Right lobe of liver (tissue), 6 donors: ENCODE measurements around the gene CTSF. TPM values are rescaled to one million over a fixed set of nuclear protein-coding genes. Genes with fewer than 3 reads are reported as not detected.

Experiments
- ATAC-seq, 4 donors: fragments of 200-7000 bp; cut with Tn5 transposase; one replicate each; pipeline ENCODE4 v1.9.1; 2020; ENCODE audit warnings: mild to moderate bottlenecking in 4 of 4, moderate library complexity in 4 of 4
- DNase-seq, 3 donors: peaks; one replicate each; pipeline ENCODE4 v3.0.0-alpha.2; 2020
- H3K27ac ChIP-seq, 3 donors: fragments of 200-600 bp; one replicate each; pipeline ENCODE4 v1.8.0; 2022
- H3K27me3 ChIP-seq, 2 donors: fragments of 200-600 bp; one replicate each; pipeline ENCODE4 v1.8.0; 2022
- H3K36me3 ChIP-seq, 4 donors: fragments of 200-600 bp; sonication (generic) in 1 of 4; one replicate each; pipeline versions ENCODE4 v1.5.1 to v1.8.0; 2017 to 2022; ENCODE audit warnings: control low read depth in 1 of 4
- H3K4me1 ChIP-seq, 4 donors: fragments of 200-600 bp; sonication (generic) in 1 of 4; one replicate each; pipeline versions ENCODE4 v1.5.1 to v1.8.0; 2017 to 2022; ENCODE audit warnings: control low read depth in 1 of 4
- H3K4me3 ChIP-seq, 3 donors: fragments of 200-600 bp; one replicate each; pipeline ENCODE4 v1.8.0; 2022
- H3K9me3 ChIP-seq, 4 donors: fragments of 200-600 bp; sonication (generic) in 1 of 4; one replicate each; pipeline versions ENCODE4 v1.5.1 to v1.8.0; 2017 to 2022; ENCODE audit warnings: control low read depth in 1 of 4
- POLR2A ChIP-seq: fragments of 450-650 bp; IDR thresholded peaks from one replicate; pipeline ENCODE4 v1.6.1; 2017; ENCODE audit warnings: antibody characterized with exemption, mild to moderate bottlenecking
- WGBS: methylation state at CpG from one replicate; pipeline ENCODE4 v1.1.6; 2018; ENCODE audit warnings: low coverage, low lambda C conversion rate; ENCODE audit not compliant: insufficient coverage; ENCODE audit errors: missing lambda C conversion rate; 5-methylcytosine and 5-hydroxymethylcytosine counted together
- intact Hi-C, 2 donors: fragments of 100-400 bp; cut with DNase I; formaldehyde crosslinking; loops; one replicate each; pipeline versions ENCODE4 v1.11.2 to v1.14.1; 2022
- total RNA-seq, 6 experiments: library from RNA; depleted of rRNA in 2 of 6; stranded (reverse); fragments of >200 nt in 2 of 6; fragmentation: NEBNext Ultra II Directional in 3 of 6; extraction: Animal tissue kit (Norgen Biotek cat#: 25700) in 3 of 6; gene quantifications; one replicate each; pipeline versions ENCODE4 v1.1.0 to v1.2.4, GENCODE V29; 2016 to 2023
- TF ChIP-seq, protein P1 (sequence below), 4 donors: fragments of 200-600 bp in 3 of 4; fragments of 450-650 bp in 1 of 4; IDR thresholded peaks; one replicate each; pipeline versions ENCODE4 v1.5.1 to v1.8.0; 2016 to 2022; ENCODE audit warnings: antibody characterized with exemption in 4 of 4, mild to moderate bottlenecking in 2 of 4
- donor health status: DM: no; HTN: yes; CAD: no.
- donor health status: DM: no; HTN: no; CAD: no.
- donor health status: DM: no; HTN: no; CAD: no.
- donor health status: DM: no; HTN: yes; CAD: no.
- donor health status: DM: no; HTN: yes; CAD: no.

Gene CTSF
- total RNA-seq, 6 experiments from 2014 or later: 35.3 to 54.4 (median 44.7) TPM

- ATAC-seq (no peak), DNase-seq (no peak)
- Histone ChIP-seq H3K27ac (no peak overlapping the region), H3K4me1 (peaks cover 0 to 4% (median 0%) of the 10 kb centered on the region in 4 donors), H3K36me3 (no peaks in the 10 kb centered on the region), H3K4me3 (no peak overlapping the region), H3K27me3 (no peaks in the 10 kb centered on the region), H3K9me3 (no peaks in the 10 kb centered on the region)
- WGBS: 52% methylated on average over 3 of the region's 3 CpGs
- intact Hi-C loops: no loop called here
- TF ChIP-seq POLR2A: no peak
- TF ChIP-seq, protein P1, sequence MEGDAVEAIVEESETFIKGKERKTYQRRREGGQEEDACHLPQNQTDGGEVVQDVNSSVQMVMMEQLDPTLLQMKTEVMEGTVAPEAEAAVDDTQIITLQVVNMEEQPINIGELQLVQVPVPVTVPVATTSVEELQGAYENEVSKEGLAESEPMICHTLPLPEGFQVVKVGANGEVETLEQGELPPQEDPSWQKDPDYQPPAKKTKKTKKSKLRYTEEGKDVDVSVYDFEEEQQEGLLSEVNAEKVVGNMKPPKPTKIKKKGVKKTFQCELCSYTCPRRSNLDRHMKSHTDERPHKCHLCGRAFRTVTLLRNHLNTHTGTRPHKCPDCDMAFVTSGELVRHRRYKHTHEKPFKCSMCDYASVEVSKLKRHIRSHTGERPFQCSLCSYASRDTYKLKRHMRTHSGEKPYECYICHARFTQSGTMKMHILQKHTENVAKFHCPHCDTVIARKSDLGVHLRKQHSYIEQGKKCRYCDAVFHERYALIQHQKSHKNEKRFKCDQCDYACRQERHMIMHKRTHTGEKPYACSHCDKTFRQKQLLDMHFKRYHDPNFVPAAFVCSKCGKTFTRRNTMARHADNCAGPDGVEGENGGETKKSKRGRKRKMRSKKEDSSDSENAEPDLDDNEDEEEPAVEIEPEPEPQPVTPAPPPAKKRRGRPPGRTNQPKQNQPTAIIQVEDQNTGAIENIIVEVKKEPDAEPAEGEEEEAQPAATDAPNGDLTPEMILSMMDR (IDR thresholded peaks at IDR 0.05): no peak
Observed at GRCh38 chr11:66555416-66555815, 13.0 kb downstream of the CTSF start.

DNA sequence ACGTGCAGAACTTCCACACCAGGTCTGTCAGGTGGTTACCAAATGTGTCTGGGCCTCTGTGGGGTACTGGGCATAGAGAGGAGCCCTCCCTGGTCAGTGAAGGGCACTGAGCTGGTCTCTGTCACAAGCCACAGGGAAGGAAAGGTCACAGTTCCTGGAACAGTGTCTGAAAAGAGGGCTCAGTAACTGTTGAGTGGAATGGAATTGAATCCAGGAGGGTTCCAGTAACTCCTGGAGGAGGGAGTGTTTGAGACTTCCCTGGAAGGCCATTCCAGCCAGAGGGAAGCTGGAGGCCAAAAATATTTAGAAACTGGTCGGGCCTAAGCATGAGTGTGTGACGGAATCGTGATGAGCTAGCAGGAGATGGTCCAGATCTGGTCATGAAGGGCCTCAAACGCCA, 13.8 kb downstream of the CTSF start:
- no peak for TF ChIP-seq POLR2A
- TF ChIP-seq, protein P1 (IDR thresholded peaks at IDR 0.05): no peak
- Histone ChIP-seq H3K9me3 (no peaks in the 10 kb centered on the region), H3K36me3 (no peaks in the 10 kb centered on the region), H3K27me3 (no peaks in the 10 kb centered on the region), H3K4me3 (no peak overlapping the region), H3K4me1 (peaks cover 0 to 4% (median 0%) of the 10 kb centered on the region in 4 donors), H3K27ac (no peak overlapping the region)
- intact Hi-C loops: no loop called here
- ATAC-seq: no peak
- WGBS: 83% methylated on average over 4 of the region's 5 CpGs
- no peak for DNase-seq

GRCh38 chr11:66550887-66551286, 17.5 kb downstream of the CTSF start:
- no peak for DNase-seq
- TF ChIP-seq, protein P1 (IDR thresholded peaks at IDR 0.05): no peak
- TF ChIP-seq POLR2A: no peak
- Histone ChIP-seq H3K4me1 (no peaks in the 10 kb centered on the region), H3K9me3 (no peaks in the 10 kb centered on the region), H3K27me3 (no peaks in the 10 kb centered on the region), H3K27ac (no peak overlapping the region), H3K4me3 (no peak overlapping the region), H3K36me3 (no peaks in the 10 kb centered on the region)
- WGBS: 88% methylated on average over 2 of the region's 4 CpGs
- intact Hi-C loops: no loop called here
- no peak for ATAC-seq

- intact Hi-C loops: no loop called here
- WGBS: 70% methylated on average over 3 of the region's 3 CpGs
- H3K9me3 ChIP-seq: no peaks in the 10 kb centered on the region
- ATAC-seq (no peak), DNase-seq (no peak)
- H3K27me3 ChIP-seq: no peaks in the 10 kb centered on the region
- no peak for TF ChIP-seq POLR2A
- H3K27ac ChIP-seq: no peak overlapping the region
- peaks cover 0 to 7% (median 0%) of the 10 kb centered on the region in 4 donors for H3K4me1 ChIP-seq
- no peak overlapping the region for H3K4me3 ChIP-seq
- no peaks in the 10 kb centered on the region for H3K36me3 ChIP-seq
Observed at GRCh38 chr11:66549696-66550095, 18.7 kb downstream of the CTSF start.

DNA sequence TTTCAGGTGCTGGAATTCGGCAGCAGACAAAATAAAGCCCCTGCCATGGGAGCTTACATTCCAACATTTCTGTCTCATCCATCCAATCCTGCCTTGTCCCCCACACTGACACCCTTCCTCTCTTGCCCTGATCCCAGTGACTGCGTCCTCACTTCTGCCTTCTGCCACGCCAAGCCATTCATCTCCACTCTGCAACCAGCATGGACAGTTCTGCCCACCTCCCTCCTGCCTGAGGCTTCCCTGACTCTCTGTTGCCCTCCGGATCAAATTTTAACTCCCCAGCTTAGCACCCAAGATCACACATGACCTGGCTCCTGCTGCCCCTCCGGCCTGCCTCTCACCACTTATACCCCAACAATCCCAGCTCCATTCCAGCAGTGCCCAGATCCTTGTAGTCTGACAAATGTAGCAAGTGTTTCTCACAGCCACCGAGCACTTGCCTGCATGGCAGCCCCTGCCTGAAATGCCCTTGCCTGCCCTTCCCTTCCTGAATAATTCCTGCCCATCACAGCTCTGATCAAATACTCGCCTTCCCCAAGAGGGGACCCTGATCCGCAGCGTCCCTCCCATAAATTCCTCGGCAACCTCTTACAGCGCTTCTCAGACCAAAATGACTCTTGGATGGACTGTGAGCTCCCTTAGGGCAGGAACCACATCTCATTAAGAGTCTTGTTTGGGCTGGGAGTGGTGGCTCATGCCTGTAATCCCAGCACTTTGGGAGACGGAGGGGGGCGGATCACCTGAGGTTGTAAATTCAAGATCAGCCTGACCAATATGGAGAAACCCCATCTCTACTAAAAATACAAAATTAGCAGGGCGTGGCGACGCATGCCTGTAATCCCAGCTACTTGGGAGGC, 19.4 kb downstream of the CTSF start:
- intact Hi-C loops: no loop called here
- H3K27ac ChIP-seq: no peak overlapping the region
- no peak for ATAC-seq
- WGBS: 47% methylated on average over 9 of the region's 16 CpGs
- DNase-seq: no peak
- no peaks in the 10 kb centered on the region for H3K9me3 ChIP-seq
- H3K36me3 ChIP-seq: no peaks in the 10 kb centered on the region
- TF ChIP-seq POLR2A: no peak
- TF ChIP-seq, protein P1 (IDR thresholded peaks at IDR 0.05): no peak
- H3K27me3 ChIP-seq: no peaks in the 10 kb centered on the region
- no peak overlapping the region for H3K4me3 ChIP-seq
- peaks cover 0 to 10% (median 0%) of the 10 kb centered on the region in 4 donors for H3K4me1 ChIP-seq
